ENCODE measurements around the gene ZC3H12D. TPM values are rescaled to one million over a fixed set of nuclear protein-coding genes. Genes with fewer than 3 reads are reported as not detected.

ZC3H12D gene
- total RNA-seq, 1 donor from 2014 or later = 0.25 TPM

GRCh38 chr6:149437212-149437611, 47.6 kb downstream of the ZC3H12D start:
- Mint-ChIP-seq H3K9me3 (ENCODE audit: low read depth) (no peaks in the 10 kb centered on the region), H3K4me3 (ENCODE audit: unreplicated experiment) (no peak overlapping the region), H3K27me3 (ENCODE audit: low read depth) (no peaks in the 10 kb centered on the region), H3K4me1 (ENCODE audit: low read depth) (peaks cover 8% of the 10 kb centered on the region), H3K36me3 (ENCODE audit: low read depth) (no peaks in the 10 kb centered on the region), H3K27ac (ENCODE audit: unreplicated experiment) (no peak overlapping the region)
- TF ChIP-seq CTCF (IDR thresholded peaks at IDR 0.05) = peak; percentile 58
- DNase-seq (ENCODE audit: low spot score) = no peak

GRCh38 chr6:149436647-149437046, 48.2 kb downstream of the ZC3H12D start:
- no peak for DNase-seq (ENCODE audit: low spot score)
- no peak for TF ChIP-seq CTCF (IDR thresholded peaks at IDR 0.05)
- H3K4me1 Mint-ChIP-seq (ENCODE audit: low read depth) = peaks cover 10% of the 10 kb centered on the region
- H3K4me3 Mint-ChIP-seq (ENCODE audit: unreplicated experiment) = no peak overlapping the region
- no peaks in the 10 kb centered on the region for H3K36me3 Mint-ChIP-seq (ENCODE audit: low read depth)
- H3K27ac Mint-ChIP-seq (ENCODE audit: unreplicated experiment) = no peak overlapping the region
- H3K27me3 Mint-ChIP-seq (ENCODE audit: low read depth) = no peaks in the 10 kb centered on the region
- no peaks in the 10 kb centered on the region for H3K9me3 Mint-ChIP-seq (ENCODE audit: low read depth)

- Mint-ChIP-seq H3K4me3 (ENCODE audit: unreplicated experiment) (no peak overlapping the region), H3K27me3 (ENCODE audit: low read depth) (no peaks in the 10 kb centered on the region), H3K27ac (ENCODE audit: unreplicated experiment) (no peak overlapping the region), H3K4me1 (ENCODE audit: low read depth) (peaks cover 5% of the 10 kb centered on the region), H3K36me3 (ENCODE audit: low read depth) (no peaks in the 10 kb centered on the region), H3K9me3 (ENCODE audit: low read depth) (no peaks in the 10 kb centered on the region)
- no peak for DNase-seq (ENCODE audit: low spot score)
- TF ChIP-seq CTCF (IDR thresholded peaks at IDR 0.05) = no peak
Observed at GRCh38 chr6:149435919-149436586, 48.8 kb downstream of the ZC3H12D start.

- Mint-ChIP-seq H3K36me3 (ENCODE audit: low read depth) (no peaks in the 10 kb centered on the region), H3K9me3 (ENCODE audit: low read depth) (no peaks in the 10 kb centered on the region), H3K27me3 (ENCODE audit: low read depth) (no peaks in the 10 kb centered on the region), H3K27ac (ENCODE audit: unreplicated experiment) (no peak overlapping the region), H3K4me3 (ENCODE audit: unreplicated experiment) (no peak overlapping the region), H3K4me1 (ENCODE audit: low read depth) (peaks cover 3% of the 10 kb centered on the region)
- DNase-seq (ENCODE audit: low spot score) = no peak
- TF ChIP-seq CTCF (IDR thresholded peaks at IDR 0.05) = no peak
Observed at GRCh38 chr6:149433881-149434280, 50.9 kb downstream of the ZC3H12D start.

DNA sequence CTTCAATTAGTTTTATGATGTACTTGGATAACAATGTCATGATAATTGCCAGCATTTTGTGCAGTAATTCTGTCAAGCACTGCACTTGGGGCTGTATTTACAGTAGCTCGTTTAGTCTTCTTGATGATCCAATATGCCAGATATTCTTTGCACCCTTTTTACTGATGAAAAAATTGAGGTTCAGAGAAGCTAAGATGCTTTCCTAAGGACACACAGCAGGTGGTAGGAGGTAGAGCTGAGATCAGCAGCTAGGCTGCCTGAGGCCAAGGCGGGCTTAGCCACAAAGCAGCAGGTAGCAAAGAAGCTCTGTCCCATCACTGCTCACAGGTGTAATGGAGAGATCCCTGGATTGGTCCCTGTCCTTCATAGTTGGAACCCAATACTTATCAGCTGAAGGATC, 51.4 kb downstream of the ZC3H12D start:
- DNase-seq (ENCODE audit: low spot score) = no peak
- no peaks in the 10 kb centered on the region for H3K9me3 Mint-ChIP-seq (ENCODE audit: low read depth)
- no peaks in the 10 kb centered on the region for H3K27me3 Mint-ChIP-seq (ENCODE audit: low read depth)
- no peak overlapping the region for H3K4me3 Mint-ChIP-seq (ENCODE audit: unreplicated experiment)
- no peak for TF ChIP-seq CTCF (IDR thresholded peaks at IDR 0.05)
- peaks cover 3% of the 10 kb centered on the region for H3K4me1 Mint-ChIP-seq (ENCODE audit: low read depth)
- H3K36me3 Mint-ChIP-seq (ENCODE audit: low read depth) = no peaks in the 10 kb centered on the region
- no peak overlapping the region for H3K27ac Mint-ChIP-seq (ENCODE audit: unreplicated experiment)

Data from chondrocyte (in vitro differentiated cells).